ENCODE data around the gene PTPRD.

- no peak for TF ChIP-seq CTCF (IDR thresholded peaks at IDR 0.05)
- TF ChIP-seq, protein P1, sequence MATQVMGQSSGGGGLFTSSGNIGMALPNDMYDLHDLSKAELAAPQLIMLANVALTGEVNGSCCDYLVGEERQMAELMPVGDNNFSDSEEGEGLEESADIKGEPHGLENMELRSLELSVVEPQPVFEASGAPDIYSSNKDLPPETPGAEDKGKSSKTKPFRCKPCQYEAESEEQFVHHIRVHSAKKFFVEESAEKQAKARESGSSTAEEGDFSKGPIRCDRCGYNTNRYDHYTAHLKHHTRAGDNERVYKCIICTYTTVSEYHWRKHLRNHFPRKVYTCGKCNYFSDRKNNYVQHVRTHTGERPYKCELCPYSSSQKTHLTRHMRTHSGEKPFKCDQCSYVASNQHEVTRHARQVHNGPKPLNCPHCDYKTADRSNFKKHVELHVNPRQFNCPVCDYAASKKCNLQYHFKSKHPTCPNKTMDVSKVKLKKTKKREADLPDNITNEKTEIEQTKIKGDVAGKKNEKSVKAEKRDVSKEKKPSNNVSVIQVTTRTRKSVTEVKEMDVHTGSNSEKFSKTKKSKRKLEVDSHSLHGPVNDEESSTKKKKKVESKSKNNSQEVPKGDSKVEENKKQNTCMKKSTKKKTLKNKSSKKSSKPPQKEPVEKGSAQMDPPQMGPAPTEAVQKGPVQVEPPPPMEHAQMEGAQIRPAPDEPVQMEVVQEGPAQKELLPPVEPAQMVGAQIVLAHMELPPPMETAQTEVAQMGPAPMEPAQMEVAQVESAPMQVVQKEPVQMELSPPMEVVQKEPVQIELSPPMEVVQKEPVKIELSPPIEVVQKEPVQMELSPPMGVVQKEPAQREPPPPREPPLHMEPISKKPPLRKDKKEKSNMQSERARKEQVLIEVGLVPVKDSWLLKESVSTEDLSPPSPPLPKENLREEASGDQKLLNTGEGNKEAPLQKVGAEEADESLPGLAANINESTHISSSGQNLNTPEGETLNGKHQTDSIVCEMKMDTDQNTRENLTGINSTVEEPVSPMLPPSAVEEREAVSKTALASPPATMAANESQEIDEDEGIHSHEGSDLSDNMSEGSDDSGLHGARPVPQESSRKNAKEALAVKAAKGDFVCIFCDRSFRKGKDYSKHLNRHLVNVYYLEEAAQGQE (IDR thresholded peaks at IDR 0.05; ENCODE audit: insufficient read depth in 1 of 2, low read depth in 2 of 2, low read length in 1 of 2), result no peak
- no peak for TF ChIP-seq POLR2AphosphoS5 (IDR thresholded peaks at IDR 0.05; ENCODE audit: low read depth, low read length)
- no peak for TF ChIP-seq TCF7L2 (IDR thresholded peaks at IDR 0.05; ENCODE audit: low read depth, low read length)
- no peak for TF ChIP-seq SIN3A (IDR thresholded peaks at IDR 0.05; ENCODE audit: borderline replicate concordance, insufficient read depth, low read depth, low read length)
Measured at GRCh38 chr9:8815219-8815618, 1797.6 kb downstream of the PTPRD start.
